HT-29 (cell line): ENCODE data around the gene GPR146. TPM values are rescaled to one million over a fixed set of nuclear protein-coding genes. Genes with fewer than 3 reads are reported as not detected.

ENCODE experiments used
- DNase-seq: peaks from one replicate; pipeline ENCODE4 v3.0.0-alpha.2; 2015; ENCODE audit warnings: low spot score
- total RNA-seq: library from RNA; depleted of rRNA; stranded (reverse); fragments of >200 nt; shearing (Covaris generic); gene quantifications from 2 replicates; pipeline ENCODE4 v1.2.3, GENCODE V29; 2014

Gene GPR146
- total RNA-seq, 1 experiment from 2014 or later = 4.3 TPM

- no peak for DNase-seq
Measured at GRCh38 chr7:1041551-1042491, 2.5 kb upstream of the GPR146 start.

GRCh38 chr7:1042492-1042833, 1.9 kb upstream of the GPR146 start:
- no peak for DNase-seq

- no peak for DNase-seq
Measured at GRCh38 chr7:1043552-1044188, 676 bp upstream of the GPR146 start.

- peak; percentile 16 for DNase-seq
Measured at GRCh38 chr7:1045069-1046063, 1.0 kb downstream of the GPR146 start.

GRCh38 chr7:1046722-1047679, 2.7 kb downstream of the GPR146 start:
- peak; percentile 74 for DNase-seq

GRCh38 chr7:1049006-1049741, 4.8 kb downstream of the GPR146 start:
- no peak for DNase-seq

- DNase-seq = no peak
Measured at GRCh38 chr7:1049801-1050200, 5.5 kb downstream of the GPR146 start.

GRCh38 chr7:1050254-1050906, 6.0 kb downstream of the GPR146 start:
- DNase-seq = no peak

GRCh38 chr7:1050956-1051690, 6.8 kb downstream of the GPR146 start:
- no peak for DNase-seq

GRCh38 chr7:1052031-1052818, 7.9 kb downstream of the GPR146 start:
- DNase-seq = no peak

GRCh38 chr7:1053002-1053411, 8.7 kb downstream of the GPR146 start:
- no peak for DNase-seq

- no peak for DNase-seq
Measured at GRCh38 chr7:1053816-1054370, 9.5 kb downstream of the GPR146 start.

- no peak for DNase-seq
Measured at GRCh38 chr7:1054438-1054837, 10.1 kb downstream of the GPR146 start.

GRCh38 chr7:1054861-1055450, 10.6 kb downstream of the GPR146 start:
- DNase-seq = no peak

GRCh38 chr7:1055491-1055955, 11.2 kb downstream of the GPR146 start:
- no peak for DNase-seq

GRCh38 chr7:1055956-1056784, 11.8 kb downstream of the GPR146 start:
- peak; percentile 36 for DNase-seq
